Smooth muscle cell (in vitro differentiated cells): ENCODE measurements around the gene PLEKHA8. TPM values are rescaled to one million over a fixed set of nuclear protein-coding genes. Genes with fewer than 3 reads are reported as not detected.
A peak's percentile ranks its signal among the peaks of the same experiment; 100 is the strongest.

ENCODE experiments used
- DNase-seq: peaks from one replicate; lab custom pipeline; 2025; ENCODE audit not compliant: unreplicated experiment; lab: John Stamatoyannopoulos, UW
- H2AFZ ChIP-seq: fragments of 200-600 bp; sonication (generic); 2 replicates; pipeline ENCODE4 v1.6.0; 2016; ENCODE audit warnings: antibody characterized with exemption, low read depth, mild to moderate bottlenecking
- H3F3A ChIP-seq: fragments of 200-600 bp; sonication (generic); 2 replicates; pipeline ENCODE4 v1.6.0; 2017; ENCODE audit warnings: antibody characterized with exemption, low read depth
- H3K27ac ChIP-seq: fragments of 200-600 bp; sonication (generic); 2 replicates; pipeline ENCODE4 v1.5.1; 2016; ENCODE audit warnings: low read depth, mild to moderate bottlenecking
- H3K27me3 ChIP-seq: fragments of 200-600 bp; sonication (generic); 2 replicates; pipeline ENCODE4 v1.6.1; 2016; ENCODE audit warnings: low read depth, mild to moderate bottlenecking
- H3K36me3 ChIP-seq: fragments of 200-600 bp; sonication (generic); 2 replicates; pipeline ENCODE4 v1.5.1; 2016; ENCODE audit warnings: low read depth
- H3K4me1 ChIP-seq: fragments of 200-600 bp; sonication (generic); 2 replicates; pipeline ENCODE4 v1.5.1; 2016; ENCODE audit warnings: low read depth
- H3K4me2 ChIP-seq: fragments of 200-600 bp; sonication (generic); 2 replicates; pipeline ENCODE4 v1.6.0; 2016; ENCODE audit warnings: mild to moderate bottlenecking
- H3K4me3 ChIP-seq: fragments of 200-600 bp; sonication (generic); 2 replicates; pipeline ENCODE4 v1.5.1; 2016; ENCODE audit warnings: mild to moderate bottlenecking
- H3K79me2 ChIP-seq: fragments of 200-600 bp; sonication (generic); 2 replicates; pipeline ENCODE4 v1.6.0; 2016; ENCODE audit warnings: low read depth, mild to moderate bottlenecking
- H3K9ac ChIP-seq: fragments of 200-600 bp; sonication (generic); 2 replicates; pipeline ENCODE4 v1.6.0; 2016; ENCODE audit warnings: low read depth
- H3K9me3 ChIP-seq: fragments of 200-600 bp; sonication (generic); replicated peaks from 2 replicates; pipeline ENCODE4 v1.5.1; 2016; ENCODE audit warnings: low read depth
- H4K20me1 ChIP-seq: fragments of 200-600 bp; sonication (generic); 2 replicates; pipeline ENCODE4 v1.6.0; 2016; ENCODE audit warnings: low read depth
- WGBS: methylation state at CpG from one replicate; pipeline ENCODE4 v1.1.7; 2016; ENCODE audit warnings: low lambda C conversion rate; 5-methylcytosine and 5-hydroxymethylcytosine counted together
- polyA plus RNA-seq: library from polyadenylated mRNA; unstranded; fragments of >200 nt; fragmentation: Nextera tagmentation; extraction: Ambion mirVana; gene quantifications from 2 replicates; pipeline ENCODE4 v1.2.1, GENCODE V29; 2016
- total RNA-seq: library from RNA; depleted of rRNA; stranded (reverse); fragments of >200 nt; gene quantifications from 2 replicates; pipeline ENCODE4 v1.2.3, GENCODE V29; 2014
- TF ChIP-seq, protein P1 (sequence below): fragments of 200-600 bp; sonication (generic); IDR thresholded peaks from 2 replicates; pipeline ENCODE4 v1.5.1; 2017; ENCODE audit warnings: borderline replicate concordance, mild to moderate bottlenecking, antibody characterized with exemption; ENCODE audit not compliant: insufficient read depth, poor library complexity, severe bottlenecking

The PLEKHA8 gene
- total and polyA plus RNA-seq, 2 experiments from 2014 or later = 10.0 to 20.4 TPM

DNA sequence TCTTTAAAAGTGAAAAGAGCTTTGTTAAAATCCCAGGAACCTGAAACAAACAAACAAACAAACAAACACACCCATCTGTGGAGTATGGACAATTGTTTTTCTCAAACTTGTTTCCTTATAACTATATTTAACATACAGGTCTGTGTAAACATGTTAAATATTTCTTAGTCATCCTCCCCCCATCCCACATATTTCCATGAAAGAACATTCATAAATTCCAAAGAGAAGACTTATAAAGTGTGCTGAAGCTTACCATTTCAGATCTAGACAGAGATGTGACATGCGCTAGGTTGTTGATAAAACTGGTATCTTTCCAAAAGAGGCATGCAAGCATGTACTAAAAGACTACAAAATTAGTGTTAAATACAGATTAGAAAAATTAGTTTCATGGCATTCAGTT lies 8.3 kb upstream of the PLEKHA8 start:
- DNase-seq = no peak
- Histone ChIP-seq H3K4me1 (peaks cover 5% of the 10 kb centered on the region), H3K79me2 (peaks cover 47% of the 10 kb centered on the region), H4K20me1 (peaks cover 56% of the 10 kb centered on the region), H3K27ac (no peak overlapping the region), H3K9me3 (no peaks in the 10 kb centered on the region), H3K27me3 (no peaks in the 10 kb centered on the region), H2AFZ (no peak overlapping the region), H3K9ac (no peak overlapping the region), H3K4me3 (no peak overlapping the region), H3K4me2 (no peak overlapping the region), H3K36me3 (no peaks in the 10 kb centered on the region), H3F3A (peaks cover 3% of the 10 kb centered on the region)
- 66% methylated on average over 1 of the region's 1 CpG for WGBS
- TF ChIP-seq, protein P1, sequence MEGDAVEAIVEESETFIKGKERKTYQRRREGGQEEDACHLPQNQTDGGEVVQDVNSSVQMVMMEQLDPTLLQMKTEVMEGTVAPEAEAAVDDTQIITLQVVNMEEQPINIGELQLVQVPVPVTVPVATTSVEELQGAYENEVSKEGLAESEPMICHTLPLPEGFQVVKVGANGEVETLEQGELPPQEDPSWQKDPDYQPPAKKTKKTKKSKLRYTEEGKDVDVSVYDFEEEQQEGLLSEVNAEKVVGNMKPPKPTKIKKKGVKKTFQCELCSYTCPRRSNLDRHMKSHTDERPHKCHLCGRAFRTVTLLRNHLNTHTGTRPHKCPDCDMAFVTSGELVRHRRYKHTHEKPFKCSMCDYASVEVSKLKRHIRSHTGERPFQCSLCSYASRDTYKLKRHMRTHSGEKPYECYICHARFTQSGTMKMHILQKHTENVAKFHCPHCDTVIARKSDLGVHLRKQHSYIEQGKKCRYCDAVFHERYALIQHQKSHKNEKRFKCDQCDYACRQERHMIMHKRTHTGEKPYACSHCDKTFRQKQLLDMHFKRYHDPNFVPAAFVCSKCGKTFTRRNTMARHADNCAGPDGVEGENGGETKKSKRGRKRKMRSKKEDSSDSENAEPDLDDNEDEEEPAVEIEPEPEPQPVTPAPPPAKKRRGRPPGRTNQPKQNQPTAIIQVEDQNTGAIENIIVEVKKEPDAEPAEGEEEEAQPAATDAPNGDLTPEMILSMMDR = no peak

DNA sequence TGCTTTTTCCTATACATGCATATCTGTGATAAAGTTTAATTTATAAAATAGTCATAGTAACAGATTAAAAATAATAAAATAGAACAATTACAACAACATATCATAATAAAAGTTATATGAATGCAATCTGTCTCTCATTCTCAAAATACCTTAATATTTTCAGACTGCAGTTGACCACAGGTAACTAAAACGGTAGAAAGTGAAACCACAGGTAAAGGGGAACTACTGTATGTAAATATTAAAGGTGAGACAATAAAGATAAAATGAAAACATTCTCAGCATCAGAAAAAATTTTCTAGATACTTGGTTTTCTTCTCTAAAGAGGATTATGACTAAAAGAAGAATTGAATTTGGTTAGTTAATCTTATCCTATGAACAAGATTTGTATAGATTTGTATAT lies 7.7 kb upstream of the PLEKHA8 start:
- TF ChIP-seq, protein P1 = no peak
- no peaks in the 10 kb centered on the region for H3K9me3 ChIP-seq
- no peaks in the 10 kb centered on the region for H3K36me3 ChIP-seq
- peaks cover 61% of the 10 kb centered on the region for H4K20me1 ChIP-seq
- H3F3A ChIP-seq = peaks cover 3% of the 10 kb centered on the region
- peaks cover 53% of the 10 kb centered on the region for H3K79me2 ChIP-seq
- no peak overlapping the region for H3K4me3 ChIP-seq
- H3K4me2 ChIP-seq = no peak overlapping the region
- WGBS = 96% methylated on average over 1 of the region's 1 CpG
- no peak overlapping the region for H2AFZ ChIP-seq
- no peak overlapping the region for H3K9ac ChIP-seq
- H3K27ac ChIP-seq = no peak overlapping the region
- H3K27me3 ChIP-seq = no peaks in the 10 kb centered on the region
- H3K4me1 ChIP-seq = peaks cover 10% of the 10 kb centered on the region
- DNase-seq = no peak

DNA sequence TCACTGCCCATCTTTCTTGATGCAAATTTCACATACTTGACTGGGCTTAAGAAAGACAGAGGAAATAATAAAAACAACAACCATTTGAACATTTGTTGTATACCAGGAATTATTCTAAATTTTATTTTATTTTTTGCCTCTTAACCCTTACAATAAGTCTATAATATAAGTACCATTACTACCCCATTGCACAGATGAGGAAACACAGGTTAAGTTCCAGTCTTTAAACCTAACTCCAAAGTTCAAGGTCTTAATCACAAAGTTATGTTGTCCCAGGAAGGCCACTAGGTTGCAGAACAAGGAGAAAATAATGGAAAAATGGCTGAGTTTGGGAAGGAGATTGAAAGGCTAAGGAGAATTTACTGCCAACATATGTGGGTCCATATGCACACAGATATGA lies 5.2 kb upstream of the PLEKHA8 start:
- Histone ChIP-seq H2AFZ (no peak overlapping the region), H4K20me1 (peaks cover 62% of the 10 kb centered on the region), H3K9me3 (no peaks in the 10 kb centered on the region), H3K9ac (no peak overlapping the region), H3F3A (peaks cover 3% of the 10 kb centered on the region), H3K27ac (no peak overlapping the region), H3K79me2 (peaks cover 61% of the 10 kb centered on the region), H3K4me3 (no peak overlapping the region), H3K4me2 (peak overlapping the region; percentile 93), H3K27me3 (no peaks in the 10 kb centered on the region), H3K4me1 (peaks cover 18% of the 10 kb centered on the region), H3K36me3 (no peaks in the 10 kb centered on the region)
- DNase-seq = no peak
- TF ChIP-seq, protein P1 = no peak

DNA sequence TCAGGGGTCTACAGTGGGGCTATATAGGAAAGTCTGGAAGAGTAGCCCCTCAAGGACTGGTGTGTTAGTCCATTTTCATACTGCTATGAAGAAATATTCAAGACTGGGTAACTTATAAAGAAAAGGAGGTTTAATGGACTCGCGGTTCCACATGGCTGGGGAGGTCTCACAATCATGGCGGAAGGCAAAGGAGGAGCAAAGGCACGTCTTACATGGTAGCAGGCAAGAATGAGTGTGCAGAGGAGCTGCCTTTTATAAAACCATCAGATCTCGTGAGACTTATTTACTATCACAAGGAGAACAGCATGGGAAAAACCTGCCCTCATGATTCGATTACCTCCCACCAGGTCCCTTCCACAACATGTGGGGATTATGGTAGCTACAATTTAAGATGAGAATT lies 4.7 kb upstream of the PLEKHA8 start:
- Histone ChIP-seq H3K4me3 (no peak overlapping the region), H3K27ac (no peak overlapping the region), H3K9ac (no peak overlapping the region), H3K9me3 (no peaks in the 10 kb centered on the region), H2AFZ (no peak overlapping the region), H4K20me1 (peaks cover 62% of the 10 kb centered on the region), H3K4me1 (peaks cover 18% of the 10 kb centered on the region), H3K27me3 (no peaks in the 10 kb centered on the region), H3K4me2 (peak overlapping the region; percentile 93), H3K36me3 (no peaks in the 10 kb centered on the region), H3K79me2 (peaks cover 61% of the 10 kb centered on the region), H3F3A (peaks cover 3% of the 10 kb centered on the region)
- TF ChIP-seq, protein P1 = no peak
- over 99% methylated on average over 6 of the region's 6 CpGs for WGBS
- no peak for DNase-seq
